Mesenteric fat pad (tissue), 1 donor: Measurements from ENCODE around the gene DAB2IP. TPM values are rescaled to one million over a fixed set of nuclear protein-coding genes. Genes with fewer than 3 reads are reported as not detected.

Experiments
- DNase-seq: peaks from one replicate; pipeline ENCODE4 v3.0.0-alpha.2; 2020; ENCODE audit warnings: low spot score
- total RNA-seq: library from RNA; stranded (reverse); fragmentation: NEBNext Ultra II Directional; extraction: Animal tissue kit (Norgen Biotek cat#: 25700); gene quantifications from one replicate; pipeline ENCODE4 v1.2.1, GENCODE V29; 2021
- donor health status: DM: yes; HTN: yes; CAD: no.

The DAB2IP gene
- total RNA-seq, 1 donor from 2014 or later = 86.1 TPM

- DNase-seq = no peak
Measured at GRCh38 chr9:121662359-121662758, 10.9 kb downstream of the DAB2IP start.

GRCh38 chr9:121662891-121663580 is 11.6 kb downstream of the DAB2IP start:
- no peak for DNase-seq

- no peak for DNase-seq
Measured at GRCh38 chr9:121663591-121663990, 12.2 kb downstream of the DAB2IP start.

GRCh38 chr9:121666294-121666693 is 14.9 kb downstream of the DAB2IP start:
- no peak for DNase-seq

GRCh38 chr9:121667214-121667613 is 15.8 kb downstream of the DAB2IP start:
- no peak for DNase-seq

- no peak for DNase-seq
Measured at GRCh38 chr9:121667890-121668289, 16.5 kb downstream of the DAB2IP start.

GRCh38 chr9:121670431-121670830 is 19.0 kb downstream of the DAB2IP start:
- DNase-seq = no peak

- no peak for DNase-seq
Measured at GRCh38 chr9:121671612-121672155, 20.2 kb downstream of the DAB2IP start.

- no peak for DNase-seq
Measured at GRCh38 chr9:121672213-121672612, 20.8 kb downstream of the DAB2IP start.

- DNase-seq = no peak
Measured at GRCh38 chr9:121672986-121673385, 21.6 kb downstream of the DAB2IP start.

- DNase-seq = no peak
Measured at GRCh38 chr9:121673576-121673975, 22.1 kb downstream of the DAB2IP start.

- no peak for DNase-seq
Measured at GRCh38 chr9:121674017-121674416, 22.6 kb downstream of the DAB2IP start.

- no peak for DNase-seq
Measured at GRCh38 chr9:121674952-121675351, 23.5 kb downstream of the DAB2IP start.

- DNase-seq = no peak
Measured at GRCh38 chr9:121675381-121675780, 23.9 kb downstream of the DAB2IP start.

GRCh38 chr9:121675969-121676822 is 24.8 kb downstream of the DAB2IP start:
- DNase-seq = no peak

- DNase-seq = no peak
Measured at GRCh38 chr9:121676926-121677325, 25.5 kb downstream of the DAB2IP start.

GRCh38 chr9:121678501-121679022 is 27.1 kb downstream of the DAB2IP start:
- DNase-seq = no peak

GRCh38 chr9:121679901-121680635 is 28.6 kb downstream of the DAB2IP start:
- DNase-seq = no peak

- DNase-seq = no peak
Measured at GRCh38 chr9:121681404-121681803, 30.0 kb downstream of the DAB2IP start.

- DNase-seq = no peak
Measured at GRCh38 chr9:121682201-121682600, 30.8 kb downstream of the DAB2IP start.

- no peak for DNase-seq
Measured at GRCh38 chr9:121682926-121683515, 31.6 kb downstream of the DAB2IP start.
